Fibroblast of the aortic adventitia (primary cell): ENCODE data around the gene SIGLEC5. TPM values are rescaled to one million over a fixed set of nuclear protein-coding genes. Genes with fewer than 3 reads are reported as not detected.

ENCODE experiments used
- DNase-seq: peaks from one replicate; pipeline ENCODE4 v3.0.0-alpha.2; 2010; ENCODE audit warnings: low read depth
- H3K4me3 ChIP-seq: 2 replicates; pipeline ENCODE4 v1.5.1; 2011; ENCODE audit warnings: low read depth, mild to moderate bottlenecking, control low read depth, low read length, moderate library complexity
- CTCF ChIP-seq: IDR thresholded peaks from 2 replicates; pipeline ENCODE4 v1.5.1; 2011; ENCODE audit warnings: mild to moderate bottlenecking, low read length, control low read depth, inconsistent platforms; ENCODE audit not compliant: insufficient read depth
- total RNA-seq: library from RNA; depleted of rRNA; stranded (reverse); fragments of >200 nt; gene quantifications from 2 replicates; pipeline ENCODE4 v1.2.3, GENCODE V29; 2012; ENCODE audit warnings: low replicate concordance

The SIGLEC5 gene
- total RNA-seq, 1 donor: not detected

GRCh38 chr19:51590441-51590840 is 39.8 kb downstream of the SIGLEC5 start:
- no peak for TF ChIP-seq CTCF
- DNase-seq: no peak
- H3K4me3 ChIP-seq: no peak overlapping the region

- no peak for TF ChIP-seq CTCF
- H3K4me3 ChIP-seq: no peak overlapping the region
- DNase-seq: no peak
These were observed 40.7 kb downstream of the SIGLEC5 start for GRCh38 chr19:51589511-51589910.

GRCh38 chr19:51587264-51588191 is 42.7 kb downstream of the SIGLEC5 start:
- H3K4me3 ChIP-seq: no peak overlapping the region
- no peak for DNase-seq
- TF ChIP-seq CTCF: no peak

- DNase-seq: no peak
- TF ChIP-seq CTCF: no peak
- no peak overlapping the region for H3K4me3 ChIP-seq
These were observed 43.4 kb downstream of the SIGLEC5 start for GRCh38 chr19:51586799-51587198.

GRCh38 chr19:51586103-51586728 is 44.0 kb downstream of the SIGLEC5 start:
- no peak overlapping the region for H3K4me3 ChIP-seq
- TF ChIP-seq CTCF: no peak
- DNase-seq: no peak

- no peak for DNase-seq
- TF ChIP-seq CTCF: no peak
- no peak overlapping the region for H3K4me3 ChIP-seq
These were observed 53.4 kb downstream of the SIGLEC5 start for GRCh38 chr19:51576850-51577249.
